ENCODE data around the gene IKZF5. TPM values are rescaled to one million over a fixed set of nuclear protein-coding genes. Genes with fewer than 3 reads are reported as not detected.

IKZF5 gene, protein sequence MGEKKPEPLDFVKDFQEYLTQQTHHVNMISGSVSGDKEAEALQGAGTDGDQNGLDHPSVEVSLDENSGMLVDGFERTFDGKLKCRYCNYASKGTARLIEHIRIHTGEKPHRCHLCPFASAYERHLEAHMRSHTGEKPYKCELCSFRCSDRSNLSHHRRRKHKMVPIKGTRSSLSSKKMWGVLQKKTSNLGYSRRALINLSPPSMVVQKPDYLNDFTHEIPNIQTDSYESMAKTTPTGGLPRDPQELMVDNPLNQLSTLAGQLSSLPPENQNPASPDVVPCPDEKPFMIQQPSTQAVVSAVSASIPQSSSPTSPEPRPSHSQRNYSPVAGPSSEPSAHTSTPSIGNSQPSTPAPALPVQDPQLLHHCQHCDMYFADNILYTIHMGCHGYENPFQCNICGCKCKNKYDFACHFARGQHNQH
- total RNA-seq (10 to 100 TPM in 1 of 2 donors, 1 to 10 TPM in 1; 8.4 to 16.4 TPM), polyA plus RNA-seq (ENCODE audit: insufficient read length in 2 of 2) (10 to 100 TPM; 17.5 to 22.8 TPM)
- long read RNA-seq, donor 1, partial matches to known transcripts, result 0 of 6 reads
- long read RNA-seq, donor 1, other reads (novel, unspliced or antisense), result 5 of 6 reads
- long read RNA-seq, donor 2, full-length matches to known transcripts, result 2 of 29 reads
- long read RNA-seq, donor 2, partial matches to known transcripts, result 27 of 29 reads
- long read RNA-seq, donor 2, other reads (novel, unspliced or antisense), result 0 of 29 reads
- long read RNA-seq, donor 3, full-length matches to known transcripts, result 2 of 2 reads
- long read RNA-seq, donor 3, partial matches to known transcripts, result 0 of 2 reads
- long read RNA-seq, donor 3, other reads (novel, unspliced or antisense), result 0 of 2 reads
- long read RNA-seq, donor 4, full-length matches to known transcripts, result 5 of 5 reads
- long read RNA-seq, donor 4, partial matches to known transcripts, result 0 of 5 reads
- long read RNA-seq, donor 4, other reads (novel, unspliced or antisense), result 0 of 5 reads

DNA sequence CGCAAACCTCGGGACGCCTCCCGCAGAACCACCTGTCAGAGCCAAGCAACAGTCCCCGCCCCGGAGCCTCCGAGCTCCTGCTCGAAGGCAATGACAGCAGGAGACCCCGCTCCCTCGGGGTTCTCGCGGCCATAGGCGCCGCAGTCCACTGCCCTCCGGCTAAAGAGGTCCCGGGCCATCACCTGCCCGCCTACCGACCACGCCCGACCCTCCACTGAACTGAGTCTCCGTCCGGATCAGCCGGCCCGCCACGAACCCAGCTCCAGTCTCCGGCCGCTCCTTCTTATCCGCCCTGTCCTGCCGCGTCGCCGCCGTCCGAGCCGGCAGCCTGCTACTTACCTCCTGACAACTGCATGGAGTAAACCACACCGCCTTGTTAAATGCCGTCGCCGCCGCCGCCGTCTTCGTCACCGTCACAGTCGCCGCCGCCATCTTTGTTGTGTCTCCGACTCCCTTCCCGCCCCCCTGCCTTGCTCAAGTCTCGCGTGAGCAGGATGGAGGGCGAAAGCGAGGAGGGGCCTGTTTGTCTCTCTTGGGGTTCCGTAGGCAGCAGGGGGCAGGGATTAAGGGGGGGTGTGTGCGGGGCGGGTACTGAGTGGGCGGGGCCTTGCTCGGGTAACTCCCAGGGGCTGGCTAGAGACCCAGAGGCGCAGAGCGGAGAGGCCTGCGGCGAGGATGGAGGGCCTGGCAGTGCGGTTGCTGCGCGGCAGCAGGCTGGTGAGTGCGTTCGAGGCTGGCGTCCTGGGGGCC lies at the start of gene IKZF5, which contains the start of gene ACADSB:
Gene IKZF5 (minus strand): TSS at position 441 of the 750 bp plus-strand sequence. CDS start 10,170 bp downstream, outside the sequence.
Gene ACADSB (plus strand): TSS at position 652 of the 750 bp plus-strand sequence. CDS start 24 bp downstream, at position 676.
- peak within 1 kb of the TSS; percentile 79 for H3K4me3 ChIP-seq (ENCODE audit: low read depth, low read length)
- H3K4me1 ChIP-seq (ENCODE audit: control insufficient read depth, insufficient read depth, low read length), result peaks cover 3% of the 10 kb centered on the region
- peak within 1 kb of the TSS; percentile 79 for H3K27ac ChIP-seq (ENCODE audit: low read depth, low read length)
- under 1% methylated on average over 68 of the region's 68 CpGs for WGBS (ENCODE audit: insufficient coverage)
- peaks cover 12% of the 10 kb centered on the region for H3K36me3 ChIP-seq (ENCODE audit: control insufficient read depth, insufficient read depth, low read length)
- H3K9me3 ChIP-seq (ENCODE audit: control insufficient read depth, insufficient read depth, low read length), result no peaks in the 10 kb centered on the region
- peak; percentile 88 to 99 (median 96) for DNase-seq (ENCODE audit: low read depth in 4 of 6, low spot score in 6 of 6)
- no peaks in the 10 kb centered on the region for H3K27me3 ChIP-seq (ENCODE audit: control insufficient read depth, insufficient read depth, low read length)

DNA sequence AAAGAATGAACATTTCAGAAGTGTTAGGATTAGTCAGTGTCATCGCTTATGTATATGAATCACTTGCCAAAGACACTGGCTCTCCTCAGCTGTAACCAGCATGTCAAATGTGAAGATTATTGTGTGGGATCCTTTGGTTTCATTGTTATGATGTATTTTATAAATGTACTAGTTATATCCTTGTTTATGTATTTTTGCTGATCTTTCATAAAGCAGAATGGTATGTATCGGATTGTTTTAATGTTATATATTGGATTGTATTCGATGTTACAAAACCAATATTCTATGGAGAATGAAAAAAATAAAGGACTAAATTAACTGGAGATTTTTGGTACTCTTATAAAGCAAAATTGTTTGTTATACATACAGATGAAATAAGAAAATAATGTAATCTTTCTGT lies 49.4 kb upstream of the IKZF5 start:
- Histone ChIP-seq H3K9me3 (ENCODE audit: control insufficient read depth, insufficient read depth, low read length) (no peaks in the 10 kb centered on the region), H3K4me1 (ENCODE audit: control insufficient read depth, insufficient read depth, low read length) (no peaks in the 10 kb centered on the region), H3K4me3 (ENCODE audit: low read depth, low read length) (no peak overlapping the region), H3K36me3 (ENCODE audit: control insufficient read depth, insufficient read depth, low read length) (peaks cover 3% of the 10 kb centered on the region), H3K27ac (ENCODE audit: low read depth, low read length) (no peak overlapping the region), H3K27me3 (ENCODE audit: control insufficient read depth, insufficient read depth, low read length) (no peaks in the 10 kb centered on the region)
- WGBS (ENCODE audit: insufficient coverage), result 100% methylated on average over 1 of the region's 3 CpGs
- DNase-seq (ENCODE audit: low read depth in 4 of 6, low spot score in 6 of 6), result no peak

DNA sequence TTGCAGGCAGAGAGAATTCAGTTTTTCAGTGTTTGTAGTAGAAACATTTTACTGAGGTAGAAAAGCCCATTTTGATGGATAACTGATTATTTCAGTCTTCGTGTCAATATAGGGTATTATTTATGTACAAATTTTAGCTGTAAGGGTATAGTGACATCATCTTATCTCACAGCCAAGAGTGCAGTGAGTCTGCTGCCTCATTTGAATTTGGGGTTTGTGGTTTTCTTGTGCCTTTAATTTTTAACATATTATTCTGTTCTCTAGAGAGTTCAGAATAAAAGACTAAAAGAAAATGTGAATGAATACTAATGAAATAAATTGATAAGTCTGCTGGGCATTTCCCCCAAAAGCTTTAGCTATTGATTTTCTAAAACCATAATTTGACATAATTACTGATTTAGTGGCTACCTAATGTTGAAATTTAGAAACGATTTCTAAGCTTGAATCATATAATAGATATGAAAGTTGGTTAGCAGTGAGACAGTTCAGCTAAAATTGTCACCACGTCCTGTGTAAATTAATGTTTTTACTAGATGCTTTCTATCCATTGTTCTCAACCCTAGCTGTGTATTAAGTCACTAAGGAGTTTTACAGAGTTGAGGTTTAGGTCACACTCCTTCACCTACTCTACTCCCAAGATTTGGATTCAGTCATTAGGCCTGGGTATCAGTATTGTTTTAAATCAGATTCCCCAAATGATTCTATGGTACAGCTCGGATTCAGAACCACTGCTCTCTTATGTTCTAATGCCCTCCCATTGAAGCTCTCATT lies 37.6 kb upstream of the IKZF5 start:
- H3K4me1 ChIP-seq (ENCODE audit: control insufficient read depth, insufficient read depth, low read length), result no peaks in the 10 kb centered on the region
- no peaks in the 10 kb centered on the region for H3K9me3 ChIP-seq (ENCODE audit: control insufficient read depth, insufficient read depth, low read length)
- no peaks in the 10 kb centered on the region for H3K27me3 ChIP-seq (ENCODE audit: control insufficient read depth, insufficient read depth, low read length)
- no peak for DNase-seq (ENCODE audit: low read depth in 4 of 6, low spot score in 6 of 6)
- WGBS (ENCODE audit: insufficient coverage), result no CpG with 5 or more reads among the region's 4 CpGs
- H3K36me3 ChIP-seq (ENCODE audit: control insufficient read depth, insufficient read depth, low read length), result peaks cover 11% of the 10 kb centered on the region
- H3K27ac ChIP-seq (ENCODE audit: low read depth, low read length), result no peak overlapping the region
- no peak overlapping the region for H3K4me3 ChIP-seq (ENCODE audit: low read depth, low read length)

DNA sequence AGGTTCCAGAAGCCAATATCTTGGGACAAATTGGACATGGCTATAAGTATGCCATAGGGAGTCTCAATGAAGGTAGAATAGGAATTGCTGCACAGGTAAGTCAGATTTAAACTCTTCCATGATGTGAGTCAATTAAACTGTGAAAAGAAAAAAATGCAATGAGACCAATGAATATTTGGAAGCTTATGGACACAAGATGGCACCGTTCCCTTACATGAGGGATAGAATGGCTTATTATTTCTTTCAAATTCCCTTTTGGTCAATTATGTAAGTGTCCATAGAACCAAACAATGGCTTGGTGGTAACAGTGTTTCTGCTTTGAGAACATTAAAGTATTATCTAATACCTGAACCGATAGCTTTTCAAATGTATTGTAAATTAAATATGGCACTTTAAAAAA lies 35.8 kb upstream of the IKZF5 start:
- no peaks in the 10 kb centered on the region for H3K4me1 ChIP-seq (ENCODE audit: control insufficient read depth, insufficient read depth, low read length)
- H3K36me3 ChIP-seq (ENCODE audit: control insufficient read depth, insufficient read depth, low read length), result peaks cover 11% of the 10 kb centered on the region
- H3K9me3 ChIP-seq (ENCODE audit: control insufficient read depth, insufficient read depth, low read length), result no peaks in the 10 kb centered on the region
- peak in 2 of 6 donors; percentile 35 to 76 for DNase-seq (ENCODE audit: low read depth in 4 of 6, low spot score in 6 of 6)
- no peak overlapping the region for H3K27ac ChIP-seq (ENCODE audit: low read depth, low read length)
- H3K27me3 ChIP-seq (ENCODE audit: control insufficient read depth, insufficient read depth, low read length), result no peaks in the 10 kb centered on the region
- no CpG with 5 or more reads among the region's 2 CpGs for WGBS (ENCODE audit: insufficient coverage)
- H3K4me3 ChIP-seq (ENCODE audit: low read depth, low read length), result no peak overlapping the region

DNA sequence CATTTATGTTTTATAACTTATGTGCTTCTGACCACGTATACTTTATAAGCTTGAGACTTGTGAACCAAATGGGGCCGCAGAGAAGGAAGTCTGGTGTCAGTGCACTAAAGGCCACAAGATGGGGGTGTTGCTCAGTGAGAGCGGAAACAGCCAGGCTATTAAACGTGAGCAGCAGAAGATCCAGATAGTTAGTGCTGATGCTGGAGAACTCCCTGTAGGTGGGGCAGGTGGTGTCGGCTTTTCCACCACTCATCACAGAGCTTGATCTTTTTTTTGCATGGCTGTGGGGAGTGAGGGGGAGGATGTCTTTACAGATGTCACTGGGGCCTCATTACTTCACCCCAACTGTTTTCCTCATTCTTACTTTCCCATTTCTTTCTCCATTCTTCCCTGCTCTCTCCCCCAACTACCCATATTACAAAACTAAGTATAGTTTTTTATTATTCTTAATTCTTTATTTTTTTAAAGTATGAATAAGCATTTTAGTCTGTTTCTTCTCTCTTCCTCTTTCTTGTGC lies 34.9 kb upstream of the IKZF5 start:
- Histone ChIP-seq H3K27ac (ENCODE audit: low read depth, low read length) (no peak overlapping the region), H3K27me3 (ENCODE audit: control insufficient read depth, insufficient read depth, low read length) (no peaks in the 10 kb centered on the region), H3K36me3 (ENCODE audit: control insufficient read depth, insufficient read depth, low read length) (peaks cover 13% of the 10 kb centered on the region), H3K9me3 (ENCODE audit: control insufficient read depth, insufficient read depth, low read length) (no peaks in the 10 kb centered on the region), H3K4me1 (ENCODE audit: control insufficient read depth, insufficient read depth, low read length) (no peaks in the 10 kb centered on the region), H3K4me3 (ENCODE audit: low read depth, low read length) (no peak overlapping the region)
- DNase-seq (ENCODE audit: low read depth in 4 of 6, low spot score in 6 of 6), result peak; percentile 41 to 95 (median 60)
- 8% methylated on average over 2 of the region's 5 CpGs for WGBS (ENCODE audit: insufficient coverage)

DNA sequence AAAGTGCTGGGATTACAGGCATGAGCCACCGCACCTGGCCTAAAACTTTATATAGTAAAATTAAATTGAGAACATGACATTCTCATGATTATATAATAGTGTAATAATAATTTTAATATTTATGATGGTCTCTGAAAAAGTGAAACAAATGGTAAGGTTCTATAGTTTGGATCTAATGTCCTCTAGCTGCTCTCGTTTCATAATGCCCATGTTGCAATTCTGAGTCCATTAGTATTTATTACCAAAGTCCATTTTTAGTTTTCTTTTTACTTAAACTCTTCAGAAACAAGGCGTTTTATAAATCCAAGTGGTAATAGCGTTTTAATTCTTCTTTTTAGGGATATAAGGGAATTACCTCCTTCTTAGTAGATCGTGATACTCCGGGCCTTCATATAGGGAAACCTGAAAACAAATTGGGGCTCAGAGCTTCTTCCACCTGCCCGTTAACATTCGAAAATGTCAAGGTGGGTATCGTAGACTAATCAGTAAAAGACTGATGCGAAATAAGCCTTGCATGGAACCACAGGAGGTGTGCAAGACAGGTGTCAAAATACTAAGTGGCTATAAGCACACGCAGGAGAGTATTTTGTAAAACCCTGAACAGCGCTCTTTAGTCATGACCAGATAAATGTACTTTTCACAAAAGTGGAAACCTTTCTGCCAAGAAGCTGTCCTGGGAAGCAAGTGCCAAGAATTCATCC lies 34.3 kb upstream of the IKZF5 start:
- H3K36me3 ChIP-seq (ENCODE audit: control insufficient read depth, insufficient read depth, low read length), result peaks cover 9% of the 10 kb centered on the region

DNA sequence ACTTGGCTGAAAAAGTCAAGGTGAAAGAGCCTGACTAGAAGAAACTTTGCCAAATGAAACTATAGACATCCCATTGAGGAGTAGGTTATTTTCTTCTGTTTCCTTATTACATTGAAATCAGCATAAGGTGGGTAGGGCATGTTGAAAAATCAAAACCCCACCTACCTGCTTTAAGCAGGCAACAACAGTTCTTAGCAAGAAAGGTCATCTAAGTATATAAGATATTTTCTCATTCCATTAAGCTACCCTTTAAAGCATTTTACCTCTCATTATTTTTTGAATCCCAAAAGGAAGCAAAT lies 31.0 kb upstream of the IKZF5 start:
- H3K4me1 ChIP-seq (ENCODE audit: control insufficient read depth, insufficient read depth, low read length), result no peaks in the 10 kb centered on the region
- H3K36me3 ChIP-seq (ENCODE audit: control insufficient read depth, insufficient read depth, low read length), result peaks cover 15% of the 10 kb centered on the region
- DNase-seq (ENCODE audit: low read depth in 4 of 6, low spot score in 6 of 6), result no peak
- H3K27ac ChIP-seq (ENCODE audit: low read depth, low read length), result no peak overlapping the region
- no peaks in the 10 kb centered on the region for H3K9me3 ChIP-seq (ENCODE audit: control insufficient read depth, insufficient read depth, low read length)
- H3K4me3 ChIP-seq (ENCODE audit: low read depth, low read length), result no peak overlapping the region
- no peaks in the 10 kb centered on the region for H3K27me3 ChIP-seq (ENCODE audit: control insufficient read depth, insufficient read depth, low read length)

More for the DNA sequence above, 34.3 kb upstream of the IKZF5 start:
- 87% methylated on average over 8 of the region's 12 CpGs for WGBS (ENCODE audit: insufficient coverage)
- DNase-seq (ENCODE audit: low read depth in 4 of 6, low spot score in 6 of 6), result no peak
- Histone ChIP-seq H3K27ac (ENCODE audit: low read depth, low read length) (no peak overlapping the region), H3K4me3 (ENCODE audit: low read depth, low read length) (no peak overlapping the region), H3K9me3 (ENCODE audit: control insufficient read depth, insufficient read depth, low read length) (no peaks in the 10 kb centered on the region), H3K27me3 (ENCODE audit: control insufficient read depth, insufficient read depth, low read length) (no peaks in the 10 kb centered on the region), H3K4me1 (ENCODE audit: control insufficient read depth, insufficient read depth, low read length) (no peaks in the 10 kb centered on the region)

DNA sequence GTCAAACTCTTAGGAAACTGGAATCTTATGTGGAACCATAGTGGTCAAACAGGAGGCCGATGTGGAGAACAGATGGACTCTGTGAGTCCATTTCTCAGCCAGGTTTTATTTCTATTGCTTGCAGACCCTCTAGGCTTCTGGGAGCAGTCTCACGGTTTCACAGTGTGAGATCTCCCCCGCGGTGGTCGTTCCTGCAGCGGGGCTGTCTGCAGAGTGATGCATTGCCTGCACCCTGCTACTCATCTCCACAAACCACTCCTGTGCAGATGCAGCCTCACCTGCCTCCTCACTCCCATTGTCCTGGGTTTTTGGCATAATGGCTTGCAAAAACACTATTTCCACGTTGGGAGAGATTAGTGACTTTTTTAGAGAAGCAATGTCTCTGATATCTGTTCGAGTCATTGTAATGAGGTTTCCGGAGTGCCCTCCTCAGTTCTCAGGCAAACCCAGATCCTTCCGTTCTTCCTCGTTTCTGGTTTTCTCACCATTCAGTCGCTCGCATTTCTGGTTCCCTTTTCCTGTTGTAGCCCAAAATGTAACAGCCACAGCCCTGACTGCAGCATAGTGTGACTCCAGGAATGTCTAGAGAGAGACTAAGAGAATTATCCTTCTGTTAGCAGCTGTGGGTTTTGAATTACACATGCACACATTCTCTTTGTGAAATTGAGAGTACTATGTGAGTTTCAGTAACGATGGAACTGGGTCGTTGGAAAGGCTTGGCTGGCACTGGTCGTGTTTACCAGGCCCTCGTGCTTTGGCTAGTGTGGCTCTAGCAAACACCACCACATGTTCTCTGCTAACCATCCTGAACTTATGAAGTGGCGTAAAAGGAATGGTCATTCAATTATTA lies 30.4 kb upstream of the IKZF5 start:
- H3K4me3 ChIP-seq (ENCODE audit: low read depth, low read length), result no peak overlapping the region
- peaks cover 15% of the 10 kb centered on the region for H3K36me3 ChIP-seq (ENCODE audit: control insufficient read depth, insufficient read depth, low read length)
- 69% methylated on average over 15 of the region's 18 CpGs for WGBS (ENCODE audit: insufficient coverage)
- H3K27ac ChIP-seq (ENCODE audit: low read depth, low read length), result no peak overlapping the region
- DNase-seq (ENCODE audit: low read depth in 4 of 6, low spot score in 6 of 6), result no peak
- no peaks in the 10 kb centered on the region for H3K4me1 ChIP-seq (ENCODE audit: control insufficient read depth, insufficient read depth, low read length)
- no peaks in the 10 kb centered on the region for H3K27me3 ChIP-seq (ENCODE audit: control insufficient read depth, insufficient read depth, low read length)
- H3K9me3 ChIP-seq (ENCODE audit: control insufficient read depth, insufficient read depth, low read length), result no peaks in the 10 kb centered on the region

Data from spinal cord (tissue), 10 donors.